ENCODE measurements around the gene FGF7.
"Not testable (repeated sequence)": the region's sequence is repeated elsewhere in the genome, so short reads cannot be mapped to it uniquely, and the experiment has no call there.

Gene FGF7

GRCh38 chr15:49512739-49513138, 89.7 kb downstream of the FGF7 start:
- H3K9me3 ChIP-seq (ENCODE audit: control insufficient read depth, low read length); H3K4me1 ChIP-seq (ENCODE audit: control insufficient read depth, insufficient read depth, low read length); H3K27me3 ChIP-seq (ENCODE audit: control insufficient read depth, insufficient read depth, low read length); H3K4me3 ChIP-seq (ENCODE audit: low read length); H3K9ac ChIP-seq (ENCODE audit: low read length); H3K36me3 ChIP-seq (ENCODE audit: control insufficient read depth, insufficient read depth, low read length): not testable (repeated sequence)

- H3K27me3 ChIP-seq (ENCODE audit: control insufficient read depth, insufficient read depth, low read length): no peaks in the 10 kb centered on the region
- no peaks in the 10 kb centered on the region for H3K36me3 ChIP-seq (ENCODE audit: control insufficient read depth, insufficient read depth, low read length)
- H3K9me3 ChIP-seq (ENCODE audit: control insufficient read depth, low read length): no peaks in the 10 kb centered on the region
- no peaks in the 10 kb centered on the region for H3K4me1 ChIP-seq (ENCODE audit: control insufficient read depth, insufficient read depth, low read length)
- no peak overlapping the region for H3K9ac ChIP-seq (ENCODE audit: low read length)
- H3K4me3 ChIP-seq (ENCODE audit: low read length): no peak overlapping the region
These were observed 98.8 kb downstream of the FGF7 start for GRCh38 chr15:49521802-49522201.

DNA sequence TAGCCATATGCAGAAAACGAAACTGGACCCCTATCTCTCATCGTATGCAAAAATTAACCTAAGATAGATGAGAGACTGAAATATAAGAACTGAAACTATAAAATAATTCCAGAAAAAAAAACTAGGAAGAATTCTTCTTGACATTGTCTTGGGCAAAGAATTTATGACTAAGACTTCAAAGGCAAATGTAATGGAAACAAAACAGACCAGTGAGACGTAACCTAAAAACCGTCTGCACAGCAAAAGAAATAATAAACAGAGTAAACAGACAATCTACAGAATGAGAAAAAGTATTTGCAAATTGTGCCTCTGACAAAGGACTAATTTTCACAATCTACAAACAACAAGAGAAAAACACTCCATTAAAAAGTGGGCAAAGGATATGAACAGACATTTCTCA, 105.2 kb downstream of the FGF7 start:
- no peaks in the 10 kb centered on the region for H3K4me1 ChIP-seq (ENCODE audit: control insufficient read depth, insufficient read depth, low read length)
- no peaks in the 10 kb centered on the region for H3K27me3 ChIP-seq (ENCODE audit: control insufficient read depth, insufficient read depth, low read length)
- H3K9ac ChIP-seq (ENCODE audit: low read length): no peak overlapping the region
- H3K9me3 ChIP-seq (ENCODE audit: control insufficient read depth, low read length): no peaks in the 10 kb centered on the region
- no peaks in the 10 kb centered on the region for H3K36me3 ChIP-seq (ENCODE audit: control insufficient read depth, insufficient read depth, low read length)
- H3K4me3 ChIP-seq (ENCODE audit: low read length): no peak overlapping the region

DNA sequence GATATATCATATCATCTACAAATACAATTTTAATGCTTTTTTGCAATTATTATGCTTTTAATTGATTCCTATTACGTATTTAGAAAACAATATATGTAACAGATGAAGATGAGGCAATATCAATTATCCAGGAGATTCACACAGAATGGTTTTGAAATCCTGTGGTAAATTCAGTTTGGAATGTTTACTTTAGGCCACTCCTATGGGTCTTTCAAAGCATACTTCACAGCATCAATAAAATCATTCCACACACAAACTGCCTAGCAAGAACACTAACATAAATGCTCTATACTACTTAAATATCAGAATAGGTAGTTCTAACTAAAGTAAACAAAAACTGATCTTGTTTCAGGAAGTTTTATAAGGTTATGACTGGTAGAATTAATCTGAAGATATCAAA, 107.0 kb downstream of the FGF7 start:
- H3K27me3 ChIP-seq (ENCODE audit: control insufficient read depth, insufficient read depth, low read length): no peaks in the 10 kb centered on the region
- H3K36me3 ChIP-seq (ENCODE audit: control insufficient read depth, insufficient read depth, low read length): no peaks in the 10 kb centered on the region
- no peaks in the 10 kb centered on the region for H3K4me1 ChIP-seq (ENCODE audit: control insufficient read depth, insufficient read depth, low read length)
- H3K9me3 ChIP-seq (ENCODE audit: control insufficient read depth, low read length): no peaks in the 10 kb centered on the region
- no peak overlapping the region for H3K4me3 ChIP-seq (ENCODE audit: low read length)
- no peak overlapping the region for H3K9ac ChIP-seq (ENCODE audit: low read length)

All from mucosa of stomach (tissue), 1 donor.